ENCODE data around the gene XPO6.
A peak's percentile ranks its signal among the peaks of the same experiment; 100 is the strongest.

XPO6 gene

GRCh38 chr16:28185696-28186095 is 26.1 kb downstream of the XPO6 start:
- no peak for DNase-seq (ENCODE audit: low read depth in 2 of 2)

GRCh38 chr16:28184625-28185024 is 27.1 kb downstream of the XPO6 start:
- no peak for DNase-seq (ENCODE audit: low read depth in 2 of 2)

GRCh38 chr16:28183930-28184329 is 27.8 kb downstream of the XPO6 start:
- no peak for DNase-seq (ENCODE audit: low read depth in 2 of 2)

- DNase-seq (ENCODE audit: low read depth in 2 of 2), result no peak
Observed at GRCh38 chr16:28183484-28183883, 28.3 kb downstream of the XPO6 start.

GRCh38 chr16:28182801-28183200 is 29.0 kb downstream of the XPO6 start:
- no peak for DNase-seq (ENCODE audit: low read depth in 2 of 2)

- peak; percentile 53 to 54 for DNase-seq (ENCODE audit: low read depth in 2 of 2)
Observed at GRCh38 chr16:28182183-28182582, 29.6 kb downstream of the XPO6 start.

GRCh38 chr16:28181515-28181914 is 30.2 kb downstream of the XPO6 start:
- no peak for DNase-seq (ENCODE audit: low read depth in 2 of 2)

- DNase-seq (ENCODE audit: low read depth in 2 of 2), result no peak
Observed at GRCh38 chr16:28180655-28181460, 30.9 kb downstream of the XPO6 start.

GRCh38 chr16:28179354-28179753 is 32.4 kb downstream of the XPO6 start:
- no peak for DNase-seq (ENCODE audit: low read depth in 2 of 2)

GRCh38 chr16:28175715-28176114 is 36.0 kb downstream of the XPO6 start:
- DNase-seq (ENCODE audit: low read depth in 2 of 2), result no peak

GRCh38 chr16:28172336-28172735 is 39.4 kb downstream of the XPO6 start:
- no peak for DNase-seq (ENCODE audit: low read depth in 2 of 2)

GRCh38 chr16:28171816-28172215 is 39.9 kb downstream of the XPO6 start:
- DNase-seq (ENCODE audit: low read depth in 2 of 2), result no peak

GRCh38 chr16:28168991-28169554 is 42.7 kb downstream of the XPO6 start:
- no peak for DNase-seq (ENCODE audit: low read depth in 2 of 2)

- no peak for DNase-seq (ENCODE audit: low read depth in 2 of 2)
Observed at GRCh38 chr16:28167730-28168129, 44.0 kb downstream of the XPO6 start.

GRCh38 chr16:28167221-28167620 is 44.5 kb downstream of the XPO6 start:
- DNase-seq (ENCODE audit: low read depth in 2 of 2), result no peak

GRCh38 chr16:28166394-28167208 is 45.2 kb downstream of the XPO6 start:
- DNase-seq (ENCODE audit: low read depth in 2 of 2), result no peak

GRCh38 chr16:28165598-28165997 is 46.2 kb downstream of the XPO6 start:
- no peak for DNase-seq (ENCODE audit: low read depth in 2 of 2)

GRCh38 chr16:28164140-28164539 is 47.6 kb downstream of the XPO6 start:
- DNase-seq (ENCODE audit: low read depth in 2 of 2), result no peak

- DNase-seq (ENCODE audit: low read depth in 2 of 2), result no peak
Observed at GRCh38 chr16:28163699-28164098, 48.1 kb downstream of the XPO6 start.

GRCh38 chr16:28162326-28162877 is 49.4 kb downstream of the XPO6 start:
- no peak for DNase-seq (ENCODE audit: low read depth in 2 of 2)

- DNase-seq (ENCODE audit: low read depth in 2 of 2), result no peak
Observed at GRCh38 chr16:28161626-28162025, 50.1 kb downstream of the XPO6 start.

- no peak for DNase-seq (ENCODE audit: low read depth in 2 of 2)
Observed at GRCh38 chr16:28158136-28158535, 53.6 kb downstream of the XPO6 start.
